HG02798 (cell line): Measurements from ENCODE around the gene TAGLN2.

ENCODE experiments used
- ATAC-seq: cut with Tn5 transposase; IDR thresholded peaks from one replicate; pipeline ENCODE4 v1.9.1; 2021; ENCODE audit warnings: mild to moderate bottlenecking; ENCODE audit not compliant: unreplicated experiment, poor library complexity

Gene TAGLN2

DNA sequence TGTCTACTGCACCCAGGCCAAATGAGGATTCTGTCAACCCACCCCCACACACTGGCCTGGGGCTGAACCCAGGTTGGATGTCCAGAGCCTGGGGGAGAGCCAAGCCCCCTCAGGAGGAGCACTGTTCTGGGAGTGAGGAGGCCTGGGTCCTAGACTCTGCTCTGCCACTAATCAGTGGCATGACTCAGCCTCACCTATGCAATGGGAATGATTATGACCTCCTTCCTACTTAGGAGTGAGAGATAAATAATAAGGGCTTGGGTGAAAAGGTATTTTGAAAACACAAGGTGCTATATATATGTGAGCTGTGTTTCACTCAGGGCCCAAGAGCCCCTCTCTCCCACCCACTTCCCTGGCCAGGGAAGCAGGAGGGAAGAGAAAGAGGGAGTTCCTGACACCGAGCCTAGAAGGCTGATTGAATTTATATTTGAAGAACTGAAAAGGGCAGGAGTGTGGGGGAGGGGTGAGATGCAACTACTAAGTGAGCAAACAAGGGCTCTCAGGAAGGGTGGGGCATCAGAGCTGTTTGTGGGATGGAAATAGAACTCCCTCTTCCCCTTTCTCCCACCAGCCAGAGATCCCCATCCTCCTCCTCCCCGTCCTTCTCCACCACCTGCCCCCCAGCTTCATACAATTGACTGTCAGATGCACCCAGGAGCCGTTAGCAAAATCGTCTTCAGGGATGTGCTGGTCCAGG, 11.9 kb upstream of the TAGLN2 start:
- ATAC-seq = no peak

DNA sequence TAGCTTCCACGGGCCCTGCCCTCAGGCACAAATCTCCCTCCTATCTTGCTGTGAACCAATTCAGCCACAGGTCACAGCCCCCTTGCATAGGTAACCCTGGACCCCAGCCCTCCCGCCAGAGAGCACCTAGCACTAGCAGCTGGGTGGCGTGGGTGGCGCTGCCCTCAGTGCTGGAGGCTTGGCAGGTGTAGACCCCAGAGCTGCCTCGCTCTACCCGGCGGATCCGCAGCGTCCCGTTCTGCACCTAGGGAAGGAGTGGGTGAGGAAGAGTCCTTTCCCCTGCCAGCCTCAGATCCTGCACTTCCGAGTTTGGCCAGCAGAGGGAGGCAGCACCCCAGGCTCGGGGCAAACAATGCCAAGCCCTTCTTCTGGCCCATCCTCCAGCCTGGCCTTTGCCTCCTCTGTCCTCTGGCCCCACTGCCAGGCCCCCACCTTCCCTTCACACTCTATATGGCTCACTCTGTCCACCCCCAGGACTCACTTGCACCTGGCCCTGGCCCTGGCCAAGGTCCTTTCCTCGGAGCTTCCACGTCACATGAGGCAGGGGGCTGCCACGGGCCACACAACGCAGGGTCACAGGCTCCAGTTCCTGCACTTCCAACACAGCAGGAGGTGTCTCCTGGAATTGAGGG, 11.1 kb upstream of the TAGLN2 start:
- peak; percentile 47 for ATAC-seq

DNA sequence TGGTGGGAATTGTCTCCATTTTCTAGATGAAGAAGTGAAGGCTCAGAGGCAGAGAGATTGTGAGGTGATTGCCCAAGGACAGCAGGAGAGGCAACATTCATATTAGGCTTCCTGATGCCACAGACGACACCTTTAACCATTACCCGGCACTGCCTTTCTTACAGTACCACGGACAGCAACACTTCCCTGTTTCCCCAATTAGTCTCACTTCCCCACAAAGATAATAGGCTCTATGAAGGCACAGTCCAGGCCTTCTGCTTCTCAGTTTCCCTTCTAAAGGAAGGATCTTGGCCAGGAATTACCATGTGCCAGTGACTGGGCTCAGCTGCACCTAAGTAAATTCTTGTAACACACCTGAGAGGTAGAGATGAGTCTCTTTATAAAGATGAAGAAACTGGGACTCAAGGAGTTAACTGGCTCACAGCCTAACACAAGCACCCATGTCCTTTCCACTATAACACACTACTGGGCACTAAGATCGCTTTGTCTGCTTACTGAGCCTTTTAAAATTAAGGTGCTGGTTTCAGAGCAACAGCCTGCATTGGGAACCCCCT, 10.5 kb upstream of the TAGLN2 start:
- ATAC-seq = no peak

DNA sequence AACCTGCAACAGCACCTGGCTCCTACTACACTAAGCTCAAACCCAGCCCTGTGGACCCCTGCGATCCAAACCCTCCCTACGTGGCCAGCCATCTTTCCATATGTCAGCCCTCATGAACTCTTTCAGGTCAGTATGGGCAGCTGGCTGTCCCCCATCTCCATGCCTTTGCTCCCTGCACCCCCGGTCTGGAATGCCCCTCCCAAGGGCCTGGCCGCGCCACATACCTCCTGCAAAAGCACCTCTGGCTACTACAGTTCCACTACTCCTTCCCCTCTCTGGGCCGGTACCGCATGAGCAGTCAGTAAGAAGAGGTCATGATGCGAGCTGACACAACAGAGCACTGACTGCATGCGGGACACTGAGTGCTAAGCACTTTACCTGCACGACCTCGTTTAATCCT, 10.0 kb upstream of the TAGLN2 start:
- ATAC-seq = no peak

DNA sequence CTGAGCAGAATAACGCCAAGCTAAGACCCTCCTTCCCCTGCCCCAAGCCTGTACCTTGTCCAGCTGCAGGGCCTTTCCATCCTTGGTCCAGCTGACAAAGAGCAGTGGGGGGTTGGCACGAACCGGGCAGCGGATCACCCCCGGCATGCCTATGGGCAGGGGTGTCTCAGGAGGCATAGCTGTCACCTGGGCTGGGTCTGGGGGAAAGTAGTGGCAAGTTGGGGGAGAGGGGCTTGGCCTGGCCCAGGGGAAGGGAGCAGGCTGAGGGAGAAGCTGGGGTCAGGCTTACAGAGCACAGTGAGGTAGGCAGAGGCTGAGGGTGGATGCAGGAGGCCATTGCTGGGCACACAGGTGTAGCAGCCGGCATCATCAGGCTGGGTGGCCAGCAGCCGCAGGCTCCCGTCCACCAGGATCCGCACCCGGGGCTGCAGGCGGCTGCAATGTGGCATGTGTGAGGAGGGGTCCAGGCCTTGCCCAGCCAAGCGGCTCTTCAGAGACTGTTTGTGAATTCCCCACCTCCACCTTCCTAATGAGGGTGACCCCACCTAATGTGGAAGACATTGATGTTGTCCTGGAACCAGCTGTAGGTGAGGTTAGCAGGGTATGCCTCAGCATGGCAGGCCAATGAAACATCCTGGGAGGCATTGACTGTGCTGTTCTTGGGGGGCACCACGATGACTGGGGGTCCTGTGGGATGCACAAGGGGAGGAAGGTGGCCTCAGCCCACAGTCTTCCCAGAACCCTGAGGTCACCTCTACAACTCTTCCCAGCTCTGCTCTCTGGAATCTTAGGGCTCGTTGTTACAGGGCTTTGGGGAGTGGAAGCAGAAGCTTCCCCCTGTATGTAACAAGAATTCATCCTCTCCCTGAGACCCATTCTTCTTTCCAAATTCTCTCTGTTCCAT, 9.1 kb upstream of the TAGLN2 start:
- ATAC-seq = no peak

DNA sequence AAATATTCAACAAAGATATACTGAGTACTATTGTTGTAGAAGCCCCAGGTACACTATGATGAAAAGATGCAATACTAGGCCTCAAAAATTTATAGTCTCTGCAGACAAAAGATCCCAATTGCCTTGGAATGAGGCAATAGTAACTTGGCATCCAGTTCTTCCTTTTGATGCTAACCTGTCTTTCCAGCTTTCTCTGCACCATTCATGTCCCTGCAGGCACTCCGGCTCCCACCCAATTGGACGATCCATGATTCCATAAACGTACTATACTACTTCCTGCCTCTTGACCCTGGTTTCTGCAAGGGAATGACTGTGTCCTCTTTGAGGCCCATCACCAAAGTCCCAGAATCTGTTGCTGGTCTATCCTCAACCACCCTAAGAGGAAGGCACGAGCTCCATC, 8.0 kb upstream of the TAGLN2 start:
- ATAC-seq = no peak

DNA sequence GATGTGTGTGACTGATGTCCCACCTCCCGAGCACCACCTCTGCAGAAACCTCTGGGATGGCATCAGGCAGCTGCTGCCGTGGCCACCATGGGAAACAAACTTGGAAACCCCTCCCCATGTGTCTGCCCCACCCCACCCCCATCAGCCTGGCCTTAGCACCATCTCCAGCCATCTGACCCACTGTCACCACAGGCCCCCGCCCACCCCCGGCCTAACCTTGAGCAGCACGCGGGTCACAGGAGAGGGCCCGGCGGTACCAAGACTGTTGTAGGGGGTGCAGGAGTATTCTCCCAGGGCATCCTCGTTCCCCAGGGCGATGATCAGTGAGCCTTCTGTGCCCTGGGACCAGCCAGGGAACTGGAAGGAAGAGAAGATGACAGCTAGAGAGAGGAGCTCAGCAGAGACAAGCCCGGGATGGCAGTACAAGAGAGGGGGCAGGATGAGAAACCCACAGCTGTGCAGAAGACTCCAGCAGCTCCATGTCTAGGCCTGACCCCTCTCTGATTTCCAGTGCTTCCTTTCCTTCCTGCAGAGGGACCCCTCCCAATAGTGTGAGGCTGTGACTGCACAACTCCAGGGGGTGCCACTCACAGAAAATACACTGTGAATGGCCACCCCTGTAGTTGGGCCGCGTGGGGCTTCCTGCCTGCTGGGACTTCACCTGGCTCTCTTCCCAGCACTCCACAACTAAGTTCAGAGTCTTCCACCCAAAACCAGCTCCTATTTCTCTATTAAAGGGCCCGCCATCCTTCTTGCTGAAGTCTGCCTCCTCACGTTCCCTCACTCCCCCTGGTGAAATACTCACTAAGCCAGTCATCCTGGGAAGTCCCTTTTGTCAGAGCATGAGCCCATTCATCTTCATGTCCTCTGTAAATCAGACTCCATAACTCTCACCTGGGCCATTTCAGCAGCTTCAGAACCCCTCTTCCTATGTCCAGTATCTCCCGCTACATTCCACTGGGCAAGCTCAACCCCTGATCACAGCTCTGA, 7.3 kb upstream of the TAGLN2 start:
- ATAC-seq = no peak

DNA sequence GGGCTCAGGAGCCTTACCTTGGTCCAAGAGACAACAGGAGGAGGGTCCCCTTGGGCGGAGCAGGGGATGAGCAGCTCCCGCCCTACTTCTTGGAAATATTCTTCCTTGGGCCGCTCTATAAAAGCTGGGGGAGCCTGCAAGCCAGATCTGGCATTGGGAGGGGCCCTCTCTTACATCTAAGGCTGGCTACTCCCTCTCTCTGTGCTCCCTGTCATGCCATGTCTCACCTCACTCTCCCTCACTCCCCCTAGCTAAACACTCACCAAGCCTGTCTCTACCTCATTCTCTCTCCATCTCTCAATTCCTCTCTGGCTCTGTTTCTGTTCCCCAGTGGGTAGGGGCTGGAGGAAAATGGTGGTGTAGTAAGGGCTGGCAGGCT, 6.5 kb upstream of the TAGLN2 start:
- no peak for ATAC-seq

DNA sequence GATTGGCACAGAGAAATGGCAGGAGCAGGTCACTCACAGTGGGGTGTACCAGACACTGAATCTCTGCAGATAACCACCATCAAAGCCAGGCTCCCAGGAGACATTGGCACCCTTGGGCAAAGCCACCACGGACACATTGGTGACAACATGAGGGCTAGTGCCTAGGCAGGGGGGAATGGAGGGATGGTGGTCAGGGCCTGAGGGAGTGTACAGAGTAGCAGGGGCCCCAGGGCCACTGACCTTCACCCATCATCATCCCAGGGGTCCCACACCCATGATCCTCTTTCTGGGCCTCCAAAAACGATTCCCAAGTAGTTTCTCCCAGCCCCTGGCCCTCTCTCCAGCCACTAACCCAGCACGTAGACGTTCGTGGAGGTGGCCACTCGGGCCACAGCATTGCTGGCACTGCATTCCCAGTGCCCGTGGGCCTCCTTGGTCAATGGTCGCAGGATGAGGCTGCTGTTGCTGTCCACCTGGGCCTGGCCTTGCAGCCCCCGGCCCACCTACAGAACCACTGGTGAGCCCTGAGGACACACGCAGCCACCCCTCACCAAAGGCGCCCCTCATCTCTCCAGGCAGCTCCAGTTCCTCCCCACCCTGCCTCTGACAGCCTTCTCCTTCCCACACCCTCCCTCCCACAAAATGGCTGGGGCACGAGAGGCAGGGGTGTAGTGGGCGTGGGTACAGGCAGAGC, 5.9 kb upstream of the TAGLN2 start:
- ATAC-seq = no peak

DNA sequence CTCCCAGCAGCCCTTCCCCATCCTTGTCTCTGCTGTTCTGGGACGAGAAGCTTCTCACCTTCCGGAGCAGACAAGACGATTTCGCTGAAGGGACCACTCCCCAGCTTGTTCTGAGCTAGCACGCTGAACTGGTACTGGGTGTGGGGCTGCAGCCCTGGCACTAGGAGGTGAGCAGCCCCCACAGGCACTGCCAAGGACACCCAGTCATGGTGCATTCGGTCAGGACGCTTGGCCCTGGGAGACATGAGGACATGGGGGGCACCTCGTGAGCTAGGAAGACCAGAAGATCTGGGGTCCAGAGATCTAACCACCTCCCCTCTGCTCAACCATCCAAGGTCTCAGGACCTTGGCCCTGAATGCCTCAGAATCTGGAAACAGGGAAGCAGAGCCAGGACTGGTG, 5.3 kb upstream of the TAGLN2 start:
- ATAC-seq = no peak

DNA sequence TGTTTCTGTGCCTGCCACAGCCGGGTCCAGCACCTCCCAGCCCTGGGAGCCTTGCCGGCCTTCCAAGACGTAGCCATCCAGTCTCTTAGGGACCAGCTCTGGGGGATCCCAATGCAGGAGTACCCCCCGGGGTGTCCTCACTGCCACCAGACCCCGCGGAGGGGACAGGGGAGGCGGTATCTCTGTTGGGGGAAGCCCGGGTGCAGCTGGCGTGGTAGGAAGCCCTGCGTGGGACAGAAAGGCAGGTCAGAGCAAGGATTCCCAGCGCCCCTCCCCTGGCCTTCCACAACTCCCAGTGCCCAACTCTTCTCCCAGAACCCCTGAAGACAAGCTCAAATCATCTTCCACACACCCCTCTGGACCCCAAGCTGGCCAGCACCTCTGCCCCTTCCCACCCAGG, 4.9 kb upstream of the TAGLN2 start:
- no peak for ATAC-seq

DNA sequence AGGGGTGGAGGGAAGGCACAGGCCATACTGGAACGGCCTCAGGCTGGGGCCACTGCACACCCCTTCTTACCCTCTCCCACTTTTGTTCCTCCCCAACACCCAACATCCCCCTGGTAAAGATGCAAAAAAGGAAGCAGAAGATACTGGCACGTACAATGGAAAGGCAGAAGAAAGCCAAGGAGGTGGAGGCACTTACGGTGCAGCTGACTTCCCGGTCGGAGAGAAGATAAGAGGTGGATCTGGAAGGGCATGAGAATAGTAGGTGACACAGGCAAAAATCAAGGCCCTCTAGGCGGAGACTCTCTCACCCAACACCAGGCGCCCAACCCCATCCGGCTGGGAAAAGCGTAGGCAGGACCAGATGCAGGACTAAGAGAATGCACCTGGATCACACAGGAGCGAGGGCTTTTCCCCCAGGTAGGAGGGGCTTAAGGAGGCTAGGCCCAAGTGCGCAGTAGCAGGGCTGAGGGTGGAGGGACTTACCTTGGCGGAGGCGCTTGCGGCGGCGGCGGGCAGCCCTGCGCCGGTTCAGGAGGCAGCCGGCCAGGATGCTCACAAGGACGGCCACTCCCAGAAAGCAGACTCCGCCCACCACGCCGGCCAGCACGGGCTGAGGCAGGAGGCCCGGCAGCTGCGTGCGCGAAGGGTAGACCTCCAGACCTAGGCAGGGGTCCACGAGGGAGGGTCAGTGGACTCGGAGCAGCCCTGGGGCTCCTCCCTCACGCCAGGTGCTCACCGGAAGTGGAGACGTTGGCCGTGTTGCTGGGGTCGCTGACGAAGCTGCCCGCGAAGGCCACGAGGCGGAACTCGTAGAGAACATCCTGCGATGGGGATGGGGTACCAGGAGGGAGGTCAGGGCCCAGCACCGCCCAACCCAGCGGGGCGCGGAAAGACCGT, 4.1 kb upstream of the TAGLN2 start:
- no peak for ATAC-seq

DNA sequence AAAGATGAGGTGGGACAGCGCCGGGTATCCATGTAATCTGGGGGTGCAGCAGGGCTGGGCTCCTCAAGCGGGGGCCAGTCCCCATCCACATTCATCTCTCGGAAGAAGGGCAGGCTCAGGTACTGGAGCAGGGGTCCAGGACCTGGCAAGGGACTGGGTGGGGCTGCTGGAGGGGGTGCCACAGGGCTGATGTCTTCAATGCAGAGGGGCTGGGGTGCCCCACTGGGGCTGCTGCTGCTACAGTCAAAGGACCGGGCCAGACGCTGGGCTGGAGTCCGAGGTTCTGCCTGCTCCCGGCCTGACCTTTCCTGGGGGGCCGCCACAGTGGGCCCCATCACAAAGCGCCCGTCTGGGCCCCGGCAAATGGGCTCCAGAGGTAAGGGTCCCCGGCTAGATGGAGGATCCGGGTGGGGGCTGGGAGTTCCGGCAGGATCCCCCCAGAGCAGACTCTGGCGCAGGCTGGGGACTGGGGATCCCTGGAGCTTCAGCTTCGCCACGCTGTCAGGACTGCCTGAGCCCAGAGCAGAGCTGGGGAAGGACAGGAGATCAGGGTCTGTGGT, 3.3 kb upstream of the TAGLN2 start:
- ATAC-seq = no peak

DNA sequence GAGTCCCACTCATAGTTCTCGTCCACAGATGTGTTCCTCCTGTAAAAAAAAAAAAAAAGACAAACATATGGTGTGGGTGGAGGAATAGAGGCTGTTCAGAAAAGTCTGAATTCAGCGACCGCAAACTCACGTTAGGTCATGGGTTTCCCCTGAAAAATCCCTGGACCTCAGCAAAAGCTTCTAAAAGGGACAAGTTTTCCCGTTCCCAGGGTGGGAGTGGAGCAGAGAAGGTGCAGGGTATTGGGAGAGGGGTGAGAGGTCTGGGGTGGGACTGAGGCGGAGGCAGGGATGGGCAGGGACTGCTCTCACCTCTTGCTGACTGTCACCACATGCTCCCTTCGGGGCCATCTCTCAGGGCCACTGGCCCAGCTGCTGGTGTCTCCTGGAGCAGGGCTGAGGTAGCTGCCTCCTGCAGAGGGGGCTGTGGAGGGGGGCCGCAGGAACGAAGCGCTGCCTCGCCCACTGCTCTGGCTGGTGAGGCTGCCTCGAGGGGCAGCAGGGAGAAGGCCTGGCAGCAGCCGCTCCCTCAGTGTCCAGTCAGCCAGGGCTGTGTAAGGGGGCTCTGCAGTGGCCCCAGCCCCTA, 2.6 kb upstream of the TAGLN2 start:
- no peak for ATAC-seq

DNA sequence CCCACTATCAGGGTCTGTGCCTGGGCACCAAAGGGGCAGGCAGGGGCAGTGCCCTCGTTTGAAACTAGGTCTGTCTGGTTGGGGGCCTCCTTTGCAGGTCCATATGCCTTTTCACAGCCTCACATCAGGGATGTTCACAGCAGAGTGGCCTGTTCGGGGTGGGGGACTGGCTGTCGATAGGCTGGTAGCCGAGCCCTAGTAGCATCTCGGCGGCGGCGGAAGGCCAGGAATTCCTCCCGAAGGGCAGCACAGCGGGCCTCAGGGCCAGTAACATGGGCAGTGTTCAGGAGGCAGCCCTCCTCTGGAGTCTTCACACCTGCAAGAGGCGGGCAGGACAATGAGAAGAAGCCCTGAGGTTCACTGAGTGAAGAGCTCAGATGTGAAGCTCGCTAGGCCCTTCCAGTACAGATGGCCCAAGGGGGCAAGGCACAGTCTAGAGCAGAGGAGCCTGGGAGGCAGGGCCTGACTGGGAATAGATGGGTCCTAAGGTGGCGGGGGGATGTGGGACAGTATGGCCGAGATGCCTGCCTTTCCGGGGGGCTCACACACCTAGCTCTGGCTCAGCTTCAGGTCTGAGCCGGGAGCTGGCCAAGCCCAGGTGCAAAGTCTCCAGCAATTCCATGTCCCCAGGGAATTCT, 2.0 kb upstream of the TAGLN2 start:
- ATAC-seq = no peak

DNA sequence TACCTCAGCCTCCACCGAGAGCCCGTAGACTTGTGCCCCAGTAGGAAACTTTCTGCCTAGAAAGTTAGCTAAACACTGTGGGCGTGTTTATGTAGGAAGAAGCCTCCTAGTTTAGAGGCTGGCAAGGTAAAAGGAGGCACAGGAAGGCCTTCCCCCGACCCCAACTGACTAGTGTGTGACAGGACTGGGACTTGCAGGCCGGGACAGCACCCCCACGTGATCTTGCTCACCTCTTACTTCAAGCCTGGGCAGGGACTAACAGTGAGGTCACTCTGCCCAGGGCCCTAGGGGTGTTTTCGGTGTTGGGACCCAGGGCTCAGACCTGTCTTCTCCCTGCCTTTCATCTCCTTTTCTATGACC, 392 bp upstream of the TAGLN2 start:
- ATAC-seq = peak; percentile 5

DNA sequence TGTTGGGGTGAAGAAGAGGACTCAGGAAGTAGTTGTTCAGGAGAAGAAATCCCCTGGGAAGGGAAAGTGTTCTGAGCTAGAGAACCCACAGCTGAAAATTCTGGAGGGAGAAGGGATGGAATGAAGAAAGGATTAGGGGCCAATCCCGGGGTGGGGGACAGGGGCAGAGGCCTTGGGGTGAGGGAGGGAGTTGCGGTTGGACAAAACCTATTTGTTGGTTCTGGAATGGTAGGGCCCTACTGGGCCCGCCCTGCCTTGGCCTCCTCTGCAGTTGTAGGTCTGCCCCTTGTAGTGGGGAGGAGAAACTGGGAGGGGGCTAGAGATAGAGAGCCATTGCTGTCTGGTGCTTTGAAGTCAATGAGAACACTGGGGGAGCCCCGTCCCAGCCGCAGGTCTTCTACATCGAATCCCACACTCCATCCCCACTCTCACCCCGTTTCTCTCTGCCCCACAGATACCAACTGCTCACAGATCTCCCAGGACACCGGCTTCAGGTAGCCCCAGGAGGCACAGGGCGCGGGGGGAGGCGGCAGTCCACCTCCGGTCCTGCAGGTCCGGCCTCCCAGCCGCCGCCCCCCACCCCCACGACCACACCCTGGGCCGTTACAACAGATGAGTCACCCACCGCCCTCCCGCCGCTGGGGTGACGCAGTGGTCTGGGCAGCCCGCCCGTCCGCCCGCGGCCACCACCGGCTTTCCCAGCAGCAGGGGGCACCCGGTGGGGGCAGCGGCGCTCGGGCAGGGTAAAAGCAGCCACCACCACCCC, 1.1 kb downstream of the TAGLN2 start:
- ATAC-seq = peak; percentile 14
